Measurements from ENCODE around the gene FAM169A.

- TF ChIP-seq EP300 (IDR thresholded peaks at IDR 0.05; ENCODE audit: borderline replicate concordance), result no peak
- TF ChIP-seq MAX (IDR thresholded peaks at IDR 0.05), result no peak
- TF ChIP-seq REST (IDR thresholded peaks at IDR 0.05; ENCODE audit: low read depth), result no peak
- no peak for TF ChIP-seq CREB1 (IDR thresholded peaks at IDR 0.05; ENCODE audit: low read depth)
- TF ChIP-seq USF1 (IDR thresholded peaks at IDR 0.05), result no peak
- no peak for TF ChIP-seq TAF1 (IDR thresholded peaks at IDR 0.05; ENCODE audit: low read depth)
- no peak for TF ChIP-seq YY1 (IDR thresholded peaks at IDR 0.05; ENCODE audit: low read depth)
- no peak for TF ChIP-seq CEBPB (IDR thresholded peaks at IDR 0.05)
- TF ChIP-seq TEAD4 (IDR thresholded peaks at IDR 0.05), result no peak
- TF ChIP-seq TCF12 (IDR thresholded peaks at IDR 0.05; ENCODE audit: low read depth), result no peak
- TF ChIP-seq ZBTB7A (IDR thresholded peaks at IDR 0.05; ENCODE audit: low read depth), result no peak
- TF ChIP-seq EGR1 (IDR thresholded peaks at IDR 0.05), result no peak
- TF ChIP-seq NFIC (IDR thresholded peaks at IDR 0.05), result no peak
These were observed 26.7 kb upstream of the FAM169A start for GRCh38 chr5:74892921-74893320.
